ENCODE measurements around the gene LRRTM4.

- TF ChIP-seq CTCF (IDR thresholded peaks at IDR 0.05) = no peak
- no peak for TF ChIP-seq POLR2A (IDR thresholded peaks at IDR 0.05)
These were observed 475.8 kb downstream of the LRRTM4 start for GRCh38 chr2:77046339-77046738.

All from esophagus squamous epithelium (tissue), 4 donors.